SKM-1 (cell line): Measurements from ENCODE around the gene MAOA.
"Not testable (repeated sequence)": the region's sequence is repeated elsewhere in the genome, so short reads cannot be mapped to it uniquely, and the experiment has no call there.

Source experiments
- DNase-seq: peaks from one replicate; lab custom pipeline; 2025; ENCODE audit not compliant: unreplicated experiment; lab: John Stamatoyannopoulos, UW

Gene MAOA

DNA sequence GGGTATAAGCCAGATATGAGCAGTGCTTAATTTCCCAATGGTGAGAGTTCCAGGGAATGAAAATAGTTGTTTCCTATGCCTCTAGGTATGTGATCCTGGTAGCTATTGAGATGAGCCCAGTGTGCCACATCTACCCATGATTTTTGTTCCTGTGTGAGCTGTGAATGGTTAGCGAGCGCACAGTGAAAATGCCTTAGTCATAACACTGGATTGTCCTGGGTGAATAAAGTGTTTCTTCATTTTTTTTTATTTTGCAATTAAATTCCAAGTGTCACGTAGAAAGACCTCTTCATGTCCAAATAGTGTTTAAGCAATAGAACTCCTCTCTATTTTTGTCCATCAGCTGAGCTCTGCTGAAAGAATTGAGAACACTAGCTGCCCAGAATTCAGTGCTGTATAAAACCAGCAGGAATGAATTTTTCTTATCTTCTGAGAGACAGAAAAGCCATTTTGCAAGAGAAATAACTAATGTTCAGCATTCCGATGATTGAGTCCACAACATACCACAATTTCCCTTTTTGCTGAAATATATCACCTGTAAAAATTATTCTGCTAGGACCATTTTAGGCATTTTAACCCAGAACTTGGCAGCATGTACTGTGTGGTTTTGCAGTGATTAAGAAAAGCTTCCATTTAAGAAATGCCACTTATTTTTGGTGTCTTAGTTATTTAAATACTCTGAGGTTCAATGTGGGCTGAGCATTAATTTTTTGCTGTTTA is 5.6 kb downstream of the MAOA start:
- no peak for DNase-seq

- DNase-seq, result no peak
These were observed 7.1 kb downstream of the MAOA start for GRCh38 chrX:43663173-43663572.

GRCh38 chrX:43664258-43664657 is 8.2 kb downstream of the MAOA start:
- DNase-seq, result no peak

- DNase-seq, result no peak
These were observed 8.6 kb downstream of the MAOA start for GRCh38 chrX:43664708-43665107.

GRCh38 chrX:43666311-43666912 is 10.3 kb downstream of the MAOA start:
- no peak for DNase-seq

- not testable (repeated sequence) for DNase-seq
These were observed 20.0 kb downstream of the MAOA start for GRCh38 chrX:43675965-43676628.

GRCh38 chrX:43676971-43677572 is 21.0 kb downstream of the MAOA start:
- DNase-seq, result no peak

DNA sequence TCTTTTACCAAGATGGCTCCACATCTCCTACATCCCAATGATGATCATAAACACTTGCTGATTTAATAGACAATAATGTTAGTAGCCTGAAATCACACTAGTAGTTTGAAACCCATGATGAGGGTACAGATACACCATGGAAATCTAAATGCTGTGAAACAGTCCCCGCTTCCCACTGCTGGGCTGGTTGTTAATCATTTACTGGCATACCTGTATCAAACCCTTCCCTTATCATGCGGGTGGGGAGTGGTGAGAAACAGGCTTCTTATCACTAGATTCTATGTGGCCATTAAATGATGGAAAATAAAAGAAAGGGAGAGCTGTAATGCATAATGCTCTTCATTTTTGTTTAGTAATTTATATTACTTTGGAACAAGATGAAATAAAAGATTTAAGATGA is 21.9 kb downstream of the MAOA start:
- no peak for DNase-seq

- DNase-seq, result no peak
These were observed 23.0 kb downstream of the MAOA start for GRCh38 chrX:43679058-43679457.

- no peak for DNase-seq
These were observed 23.7 kb downstream of the MAOA start for GRCh38 chrX:43679778-43680177.

DNA sequence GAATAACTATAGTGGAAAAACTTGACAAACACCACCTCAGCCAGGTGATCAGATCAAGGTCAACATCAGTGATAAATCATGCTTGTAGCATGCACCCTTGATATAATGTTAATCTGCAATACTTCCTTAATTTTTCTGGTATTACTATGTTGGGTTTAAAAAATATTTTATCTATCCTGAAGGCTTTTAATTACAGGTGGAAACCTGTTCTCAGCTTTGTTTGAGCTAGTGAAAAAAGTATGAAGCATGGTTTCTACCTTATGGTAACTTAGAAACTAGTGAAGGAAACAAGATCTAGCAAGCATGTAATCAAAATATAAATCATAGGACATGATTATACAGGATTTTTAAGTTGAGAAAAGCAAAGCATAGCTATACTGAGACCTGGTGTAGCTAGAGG is 26.6 kb downstream of the MAOA start:
- no peak for DNase-seq

- DNase-seq, result no peak
These were observed 29.1 kb downstream of the MAOA start for GRCh38 chrX:43685221-43685620.

DNA sequence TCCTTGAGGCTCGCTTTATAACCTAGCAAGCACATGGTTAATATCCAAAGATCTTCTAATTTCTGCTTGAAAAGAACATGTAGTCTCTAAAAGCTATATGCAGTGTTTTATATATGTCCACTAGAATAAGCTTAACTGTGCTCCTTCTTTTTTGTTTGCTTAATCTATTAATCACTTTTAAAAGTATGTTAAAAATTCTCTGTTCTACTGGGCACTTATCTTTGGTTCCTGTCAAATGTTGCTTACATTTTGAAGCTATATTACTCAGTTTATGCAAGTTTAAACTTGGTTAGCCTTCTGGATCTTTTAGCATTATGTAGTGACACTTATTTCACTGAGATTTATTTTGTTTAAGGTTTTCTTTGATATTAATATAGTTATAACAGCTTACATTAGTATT is 32.5 kb downstream of the MAOA start:
- no peak for DNase-seq

DNA sequence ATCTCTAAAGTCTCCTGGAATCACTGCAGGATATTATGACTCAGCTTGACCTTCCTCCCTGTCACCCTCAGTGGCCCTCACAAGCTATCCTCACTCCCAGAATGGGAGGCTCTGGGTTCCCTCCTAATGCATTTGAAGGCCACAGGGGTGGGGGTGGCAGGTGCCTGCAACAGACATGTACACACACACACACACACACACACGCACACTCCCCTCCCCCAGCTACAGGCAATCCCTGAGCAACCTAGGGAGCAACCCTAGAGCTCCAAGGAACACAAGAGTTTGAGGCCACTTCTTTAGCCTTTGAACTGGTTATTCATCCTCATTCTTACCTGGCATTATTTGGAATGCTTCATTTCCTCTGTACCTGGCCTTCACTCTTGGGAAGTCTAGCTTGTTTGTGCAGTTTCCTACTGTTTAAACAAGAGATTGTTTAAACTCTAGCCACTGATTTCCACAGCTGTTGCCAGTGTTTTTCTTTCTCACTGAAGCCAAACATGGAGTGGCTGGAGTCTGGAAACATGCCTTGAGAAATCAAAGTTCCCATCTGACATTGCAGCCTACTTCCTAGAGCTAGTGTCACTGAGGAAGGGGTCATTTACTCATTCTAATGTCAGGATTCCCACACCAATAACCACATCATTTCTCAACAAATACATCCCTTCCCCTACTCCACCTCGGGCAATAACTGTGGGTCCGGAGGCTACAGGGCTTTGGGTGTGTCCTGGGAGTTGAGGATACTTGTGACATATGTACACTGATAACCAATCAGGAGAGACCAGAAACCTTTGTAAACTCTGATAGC is 37.7 kb downstream of the MAOA start:
- no peak for DNase-seq

DNA sequence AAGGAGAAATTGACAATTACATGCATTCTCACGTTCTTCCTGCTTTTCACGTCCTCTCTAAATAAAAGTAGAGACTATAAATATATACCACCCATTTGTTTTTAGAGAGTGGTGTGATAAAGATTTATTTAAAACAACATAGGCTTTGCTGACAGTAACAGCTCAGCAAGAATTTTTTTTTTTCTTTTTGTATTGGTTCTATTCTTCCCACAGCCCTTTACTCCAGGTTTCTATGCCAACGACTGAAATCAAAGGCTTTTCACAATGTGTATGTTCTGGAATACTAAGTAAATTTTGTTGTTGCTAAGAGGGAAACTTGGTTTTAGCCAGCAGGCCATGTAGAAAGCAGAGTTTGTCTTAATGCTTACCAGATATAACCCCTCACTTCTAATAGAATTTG is 43.4 kb downstream of the MAOA start:
- no peak for DNase-seq

GRCh38 chrX:43702079-43702524 is 46.0 kb downstream of the MAOA start:
- no peak for DNase-seq

DNA sequence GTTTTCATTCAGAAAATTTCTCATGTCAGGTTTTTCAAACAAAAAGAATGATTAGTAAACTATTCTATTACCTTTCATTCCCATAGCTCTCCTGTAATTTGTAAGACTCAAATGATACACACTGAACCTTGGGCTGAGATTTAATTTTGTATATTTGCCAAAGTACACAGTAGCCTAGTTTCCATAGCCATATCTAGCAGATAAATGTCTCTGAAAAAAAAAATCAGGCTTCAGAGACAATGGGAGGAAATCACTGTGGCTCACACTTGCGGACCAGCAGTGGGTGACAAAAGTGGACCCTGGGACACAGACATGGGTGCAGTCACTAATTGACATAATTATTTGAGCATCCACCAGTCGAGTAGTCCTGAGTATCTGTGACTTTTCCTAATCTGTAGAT is 46.6 kb downstream of the MAOA start:
- no peak for DNase-seq

- DNase-seq, result no peak
These were observed 47.2 kb downstream of the MAOA start for GRCh38 chrX:43703211-43703791.

DNA sequence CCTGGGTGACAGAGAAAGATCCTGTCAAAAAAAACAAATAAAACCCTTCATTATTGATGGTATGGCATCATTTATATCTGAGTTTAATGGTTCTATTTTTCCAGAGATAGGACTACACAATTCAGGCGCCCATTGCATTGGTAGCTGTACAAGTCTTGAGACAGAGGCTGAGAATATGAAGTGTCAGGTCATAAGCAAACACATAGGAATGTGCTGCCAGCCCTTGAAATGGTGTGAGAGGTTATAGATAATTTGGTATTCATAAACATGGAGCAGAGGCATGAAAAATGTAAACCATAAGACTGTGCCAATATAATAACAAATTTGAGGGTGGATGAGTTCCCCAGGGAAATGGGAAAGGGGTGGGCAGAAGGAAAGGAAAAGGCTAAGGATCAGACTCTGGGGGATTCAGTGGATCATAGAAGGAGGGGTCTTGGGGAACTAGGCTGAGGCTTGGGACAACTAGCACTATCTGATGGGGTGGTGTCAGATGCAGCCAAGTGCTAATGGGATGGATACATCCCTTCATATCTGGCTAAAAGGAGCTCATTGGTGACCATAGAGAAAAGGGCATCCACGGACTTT is 50.8 kb downstream of the MAOA start:
- no peak for DNase-seq

- DNase-seq, result no peak
These were observed 51.9 kb downstream of the MAOA start for GRCh38 chrX:43707812-43708548.
